Tibial nerve (tissue), 4 donors: ENCODE results near the gene S100A16. TPM values are rescaled to one million over a fixed set of nuclear protein-coding genes. Genes with fewer than 3 reads are reported as not detected.
"Not testable (repeated sequence)": the region's sequence is repeated elsewhere in the genome, so short reads cannot be mapped to it uniquely, and the experiment has no call there.

ENCODE experiments used
- DNase-seq, 2 donors: peaks; one replicate each; pipeline ENCODE4 v3.0.0-alpha.2; 2019; ENCODE audit warnings: low spot score in 2 of 2
- H3K27ac ChIP-seq, 4 donors: fragments of 200-600 bp; sonication (generic) in 3 of 4; one replicate each; pipeline ENCODE4 v1.5.1; 2017 to 2019; ENCODE audit warnings: mild to moderate bottlenecking in 1 of 4
- H3K27me3 ChIP-seq, 2 donors: fragments of 200-600 bp; sonication (generic) in 1 of 2; one replicate each; pipeline versions ENCODE4 v1.5.1 to v1.6.0; 2017 to 2019
- H3K36me3 ChIP-seq, 3 donors: fragments of 200-600 bp; sonication (generic); one replicate each; pipeline ENCODE4 v1.5.1; 2018 to 2019
- H3K4me1 ChIP-seq, 4 donors: fragments of 200-600 bp; sonication (generic) in 3 of 4; one replicate each; pipeline ENCODE4 v1.5.1; 2017 to 2019
- H3K4me3 ChIP-seq, 4 donors: fragments of 200-600 bp; sonication (generic) in 3 of 4; one replicate each; pipeline ENCODE4 v1.5.1; 2017 to 2019; ENCODE audit warnings: mild to moderate bottlenecking in 1 of 4, moderate library complexity in 1 of 4
- H3K9me3 ChIP-seq, 4 donors: fragments of 200-600 bp; sonication (generic) in 3 of 4; one replicate each; pipeline ENCODE4 v1.5.1; 2017 to 2019
- EP300 ChIP-seq, 2 donors: sonication (generic); formaldehyde crosslinking; IDR thresholded peaks; one replicate each; pipeline ENCODE4 v1.6.1; 2017; ENCODE audit warnings: antibody characterized with exemption in 2 of 2, mild to moderate bottlenecking in 1 of 2
- POLR2A ChIP-seq, 2 donors: fragments of 450-650 bp; IDR thresholded peaks; one replicate each; pipeline ENCODE4 v1.6.1; 2017; ENCODE audit warnings: antibody characterized with exemption in 2 of 2, mild to moderate bottlenecking in 2 of 2, moderate library complexity in 2 of 2
- WGBS, 2 donors: methylation state at CpG; one replicate each; pipeline ENCODE4 v1.1.5; 2018; 5-methylcytosine and 5-hydroxymethylcytosine counted together
- total RNA-seq, 4 donors: library from RNA; depleted of rRNA; stranded (reverse); fragments of >200 nt; gene quantifications; one replicate each; pipeline ENCODE4 v1.1.0, GENCODE V29; 2016
- TF ChIP-seq, protein P1 (sequence below), 5 experiments: fragments of 200-600 bp in 3 of 5; fragments of 450-650 bp in 2 of 5; sonication (generic) in 3 of 5; IDR thresholded peaks; one replicate each; pipeline ENCODE4 v1.5.1; 2016 to 2019; ENCODE audit warnings: antibody characterized with exemption in 5 of 5, mild to moderate bottlenecking in 3 of 5, moderate library complexity in 2 of 5

S100A16 gene
- total RNA-seq, 4 donors from 2014 or later, result 45.5 to 120 (median 77.1) TPM

DNA sequence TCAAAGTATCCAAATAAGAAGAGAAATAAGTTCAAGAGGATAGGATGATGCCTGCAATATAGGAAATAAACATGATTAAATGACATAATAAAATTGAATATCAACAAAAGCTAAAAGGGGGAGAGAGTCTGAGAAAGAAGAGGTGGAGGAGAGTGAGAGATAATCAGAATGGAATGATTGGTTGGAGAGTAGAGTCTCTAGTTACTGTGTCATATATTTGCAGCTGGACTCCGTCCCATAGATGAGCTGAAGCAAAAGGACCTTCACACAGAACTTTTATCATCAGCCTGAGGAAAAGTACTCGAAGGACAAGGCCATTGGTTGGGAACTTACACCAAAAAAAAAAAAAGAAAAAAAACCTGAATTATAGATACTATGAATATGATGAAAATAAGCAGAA lies 24.5 kb downstream of the S100A16 start:
- no peaks in the 10 kb centered on the region for H3K27me3 ChIP-seq
- H3K9me3 ChIP-seq, result no peaks in the 10 kb centered on the region
- peaks cover 0 to 11% (median 4%) of the 10 kb centered on the region in 4 donors for H3K4me1 ChIP-seq
- H3K4me3 ChIP-seq, result no peak overlapping the region
- H3K36me3 ChIP-seq, result no peaks in the 10 kb centered on the region
- no peak overlapping the region for H3K27ac ChIP-seq
- TF ChIP-seq, protein P1, sequence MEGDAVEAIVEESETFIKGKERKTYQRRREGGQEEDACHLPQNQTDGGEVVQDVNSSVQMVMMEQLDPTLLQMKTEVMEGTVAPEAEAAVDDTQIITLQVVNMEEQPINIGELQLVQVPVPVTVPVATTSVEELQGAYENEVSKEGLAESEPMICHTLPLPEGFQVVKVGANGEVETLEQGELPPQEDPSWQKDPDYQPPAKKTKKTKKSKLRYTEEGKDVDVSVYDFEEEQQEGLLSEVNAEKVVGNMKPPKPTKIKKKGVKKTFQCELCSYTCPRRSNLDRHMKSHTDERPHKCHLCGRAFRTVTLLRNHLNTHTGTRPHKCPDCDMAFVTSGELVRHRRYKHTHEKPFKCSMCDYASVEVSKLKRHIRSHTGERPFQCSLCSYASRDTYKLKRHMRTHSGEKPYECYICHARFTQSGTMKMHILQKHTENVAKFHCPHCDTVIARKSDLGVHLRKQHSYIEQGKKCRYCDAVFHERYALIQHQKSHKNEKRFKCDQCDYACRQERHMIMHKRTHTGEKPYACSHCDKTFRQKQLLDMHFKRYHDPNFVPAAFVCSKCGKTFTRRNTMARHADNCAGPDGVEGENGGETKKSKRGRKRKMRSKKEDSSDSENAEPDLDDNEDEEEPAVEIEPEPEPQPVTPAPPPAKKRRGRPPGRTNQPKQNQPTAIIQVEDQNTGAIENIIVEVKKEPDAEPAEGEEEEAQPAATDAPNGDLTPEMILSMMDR (IDR thresholded peaks at IDR 0.05), result no peak
- TF ChIP-seq EP300 (IDR thresholded peaks at IDR 0.05) (no peak), POLR2A (IDR thresholded peaks at IDR 0.05) (no peak)
- no peak for DNase-seq
- 78 to 83% methylated on average over 2 of the region's 2 CpGs for WGBS, 2 donors

DNA sequence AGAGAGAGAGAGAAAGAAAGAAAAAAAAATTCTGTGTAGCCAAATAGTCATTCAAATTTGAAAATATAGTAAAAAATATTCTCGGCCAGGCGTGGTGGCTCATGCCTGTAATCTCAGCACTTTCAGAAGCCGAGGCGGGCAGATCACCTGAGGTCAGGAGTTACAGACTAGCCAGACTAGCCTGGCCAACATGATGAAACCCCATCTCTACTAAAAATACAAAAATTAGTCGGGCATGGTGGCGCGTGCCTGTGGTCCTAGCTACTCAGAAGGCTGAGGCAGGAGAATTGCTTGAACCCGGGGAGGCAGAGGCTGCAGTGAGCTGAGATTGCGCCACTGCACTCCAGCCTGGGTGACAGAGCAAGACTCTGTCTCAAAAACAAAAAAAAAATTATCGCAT lies 24.9 kb downstream of the S100A16 start:
- H3K36me3 ChIP-seq, DNase-seq, H3K27me3 ChIP-seq, H3K9me3 ChIP-seq, H3K27ac ChIP-seq, H3K4me1 ChIP-seq, H3K4me3 ChIP-seq: not testable (repeated sequence)
- 85 to 88% methylated on average over 10 of the region's 10 CpGs for WGBS, 2 donors

DNA sequence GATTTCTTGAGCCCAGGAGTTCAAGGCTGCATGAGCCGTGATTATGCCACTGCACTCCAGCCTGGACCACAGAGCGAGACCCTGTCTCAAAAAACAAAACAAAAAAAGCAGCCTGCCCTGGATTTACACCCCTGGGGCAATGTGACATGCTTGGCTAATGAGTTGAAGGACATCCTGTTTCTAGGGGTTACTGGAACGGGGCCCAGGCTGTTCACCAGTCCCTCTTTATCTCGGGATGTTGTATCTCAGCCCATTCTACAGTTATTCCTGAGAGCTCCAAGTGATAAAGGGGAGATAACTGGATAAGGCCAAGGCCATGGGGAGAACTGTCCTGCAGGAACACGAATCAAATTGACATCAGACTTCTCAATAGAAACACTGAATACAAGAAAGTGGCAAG lies 25.6 kb downstream of the S100A16 start:
- no peaks in the 10 kb centered on the region for H3K9me3 ChIP-seq
- no peak overlapping the region for H3K4me3 ChIP-seq
- peaks cover 0 to 4% (median under 1%) of the 10 kb centered on the region in 4 donors for H3K4me1 ChIP-seq
- H3K27ac ChIP-seq, result no peak overlapping the region
- DNase-seq, result no peak
- WGBS, 2 donors, result 67 to 68% methylated on average over 5 of the region's 5 CpGs
- TF ChIP-seq EP300 (IDR thresholded peaks at IDR 0.05) (no peak), POLR2A (IDR thresholded peaks at IDR 0.05) (no peak)
- TF ChIP-seq, protein P1 (IDR thresholded peaks at IDR 0.05), result no peak
- H3K36me3 ChIP-seq, result no peaks in the 10 kb centered on the region
- no peaks in the 10 kb centered on the region for H3K27me3 ChIP-seq

DNA sequence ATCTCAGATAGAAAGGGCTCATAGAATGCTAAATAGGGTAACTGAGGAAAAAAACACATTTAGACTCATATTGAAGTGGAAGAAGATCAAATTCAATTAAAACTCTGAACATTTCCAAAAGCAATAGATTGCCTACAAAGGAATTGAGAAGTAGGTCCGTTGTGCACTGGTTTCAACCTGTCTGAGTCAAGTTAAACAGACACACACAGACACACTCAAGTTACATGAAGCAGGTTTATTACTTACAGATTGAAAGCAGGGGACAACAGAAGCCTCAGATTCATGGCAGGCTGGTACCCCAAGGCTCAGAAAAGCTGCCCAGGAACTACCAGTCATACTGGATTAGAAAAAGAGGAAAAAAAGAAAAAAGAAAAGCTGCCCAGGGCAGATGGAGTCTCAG lies 26.6 kb downstream of the S100A16 start:
- Histone ChIP-seq H3K27me3 (no peaks in the 10 kb centered on the region), H3K27ac (no peak overlapping the region), H3K9me3 (no peaks in the 10 kb centered on the region), H3K4me3 (no peak overlapping the region), H3K36me3 (no peaks in the 10 kb centered on the region), H3K4me1 (no peaks in the 10 kb centered on the region)
- DNase-seq, result no peak
- TF ChIP-seq, protein P1 (IDR thresholded peaks at IDR 0.05), result no peak
- no peak for TF ChIP-seq POLR2A (IDR thresholded peaks at IDR 0.05)
- TF ChIP-seq EP300 (IDR thresholded peaks at IDR 0.05), result no peak
- 33 to 53% methylated on average over 1 of the region's 1 CpG for WGBS, 2 donors

DNA sequence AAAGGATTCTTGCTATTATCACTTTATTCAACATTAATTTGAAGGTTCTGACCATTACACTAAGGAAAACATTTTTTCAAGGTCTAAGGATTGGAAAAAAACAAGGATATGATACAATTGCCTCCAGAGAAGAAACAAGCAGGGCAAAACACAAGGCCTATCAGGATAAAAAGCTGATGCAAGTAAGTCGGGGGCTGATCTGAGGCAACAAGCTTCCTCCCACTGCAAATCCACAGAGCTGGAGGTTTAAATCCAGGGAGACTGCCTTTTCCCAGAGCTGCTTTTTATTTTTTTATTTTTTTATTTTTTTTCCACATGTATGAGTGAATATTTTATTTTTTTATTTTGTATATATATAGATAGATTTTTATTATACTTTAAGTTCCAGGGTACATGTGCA lies 27.9 kb downstream of the S100A16 start:
- no peak overlapping the region for H3K4me3 ChIP-seq
- no peaks in the 10 kb centered on the region for H3K4me1 ChIP-seq
- no peaks in the 10 kb centered on the region for H3K9me3 ChIP-seq
- H3K27me3 ChIP-seq, result no peaks in the 10 kb centered on the region
- DNase-seq, result no peak
- 71 to 77% methylated on average over 1 of the region's 1 CpG for WGBS, 2 donors
- TF ChIP-seq EP300 (IDR thresholded peaks at IDR 0.05) (no peak), POLR2A (IDR thresholded peaks at IDR 0.05) (no peak)
- TF ChIP-seq, protein P1 (IDR thresholded peaks at IDR 0.05), result no peak
- H3K27ac ChIP-seq, result no peak overlapping the region
- H3K36me3 ChIP-seq, result no peaks in the 10 kb centered on the region

DNA sequence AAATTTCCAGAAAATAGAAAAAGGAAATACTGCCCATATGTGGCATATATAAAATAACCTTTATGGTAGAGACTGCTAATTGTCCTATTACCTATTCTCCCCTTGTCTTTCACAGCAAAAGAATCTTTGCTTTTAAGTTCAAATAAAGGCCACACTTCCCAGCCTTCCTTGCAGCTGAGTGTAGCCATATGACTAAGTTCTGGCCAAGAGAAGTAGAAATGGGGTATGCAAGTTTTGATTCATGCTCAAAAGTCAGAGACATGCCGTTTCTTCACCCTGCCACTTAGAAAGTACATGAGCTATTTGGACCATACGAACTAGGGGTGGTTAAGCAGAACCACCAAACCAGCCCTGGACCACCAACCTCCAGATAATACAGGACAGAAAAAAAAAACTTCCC lies 29.0 kb downstream of the S100A16 start:
- Histone ChIP-seq H3K4me3 (no peak overlapping the region), H3K36me3 (no peaks in the 10 kb centered on the region), H3K27me3 (no peaks in the 10 kb centered on the region), H3K4me1 (no peaks in the 10 kb centered on the region), H3K27ac (no peak overlapping the region), H3K9me3 (no peaks in the 10 kb centered on the region)
- DNase-seq, result no peak
- WGBS, 2 donors, result 60 to 78% methylated on average over 2 of the region's 2 CpGs
- TF ChIP-seq, protein P1 (IDR thresholded peaks at IDR 0.05), result no peak

DNA sequence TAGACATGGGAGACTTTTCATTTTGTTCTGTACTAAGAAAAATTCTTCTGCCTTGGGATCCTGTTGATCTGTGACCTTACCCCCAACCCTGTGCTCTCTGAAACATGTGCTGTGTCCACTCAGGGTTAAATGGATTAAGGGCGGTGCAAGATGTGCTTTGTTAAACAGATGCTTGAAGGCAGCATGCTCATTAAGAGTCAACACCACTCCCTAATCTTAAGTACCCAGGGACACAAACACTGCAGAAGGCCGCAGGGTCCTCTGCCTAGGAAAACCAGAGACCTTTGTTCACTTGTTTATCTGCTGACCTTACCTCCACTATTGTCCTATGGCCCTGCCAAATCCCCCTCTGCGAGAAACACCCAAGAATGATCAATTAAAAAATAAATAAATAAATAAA lies 29.4 kb downstream of the S100A16 start:
- not testable (repeated sequence) for H3K4me1 ChIP-seq, H3K4me3 ChIP-seq, H3K27me3 ChIP-seq, H3K27ac ChIP-seq, H3K36me3 ChIP-seq, H3K9me3 ChIP-seq, DNase-seq
- 80 to 84% methylated on average over 2 to 3 of the region's 3 CpGs for WGBS, 2 donors

DNA sequence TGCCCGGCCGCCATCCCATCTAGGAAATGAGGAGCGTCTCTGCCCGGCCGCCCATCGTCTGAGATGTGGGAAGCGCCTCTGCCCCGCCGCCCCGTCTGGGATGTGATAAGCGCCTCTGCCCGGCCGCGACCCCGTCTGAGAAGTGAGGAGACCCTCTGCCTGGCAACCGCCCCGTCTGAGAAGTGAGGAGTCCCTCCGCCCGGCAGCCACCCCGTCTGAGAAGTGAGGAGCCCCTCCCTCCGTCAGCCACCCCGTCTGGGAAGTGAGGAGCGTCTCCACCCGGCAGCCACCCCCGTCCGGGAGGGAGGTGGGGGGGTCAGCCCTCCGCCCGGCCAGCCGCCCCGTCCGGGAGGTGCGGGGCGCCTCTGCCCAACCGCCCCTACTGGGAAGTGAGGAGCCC lies 30.1 kb downstream of the S100A16 start:
- H3K4me1 ChIP-seq, H3K27ac ChIP-seq, H3K36me3 ChIP-seq, H3K27me3 ChIP-seq, DNase-seq, H3K4me3 ChIP-seq, H3K9me3 ChIP-seq: not testable (repeated sequence)
- WGBS, 2 donors, result 90 to 95% methylated on average over 20 to 27 of the region's 34 CpGs
